Measurements from ENCODE around the gene TRABD2A. TPM values are rescaled to one million over a fixed set of nuclear protein-coding genes. Genes with fewer than 3 reads are reported as not detected.

TRABD2A gene
- total and polyA plus RNA-seq, 9 of the 15 experiments (the other 6 are each of a cell fraction or from before 2014, with no cell fraction given), result 0.07 to 0.45 (median 0.25) TPM

- in situ Hi-C loops (cut with MboI), result no loop called here
- CTCF ChIA-PET (ENCODE audit: low intra/inter-chr PET ratio), result no interaction called here
- Histone ChIP-seq H2AFZ (ENCODE audit: low read depth, low read length) (no peak overlapping the region), H3K4me1 (replicated peaks in 1 of 2; ENCODE audit: control insufficient read depth in 2 of 2, insufficient read depth in 2 of 2, low read length in 2 of 2) (peaks cover 0 to 8% of the 10 kb centered on the region in 2 experiments; a peak in 3 of 5 replicates), H3K9me1 (ENCODE audit: control insufficient read depth, insufficient read depth, low read length) (no peaks in the 10 kb centered on the region), H3K4me3 (no peak overlapping the region), H4K20me1 (replicated peaks; ENCODE audit: control insufficient read depth, insufficient read depth, low read length) (no peaks in the 10 kb centered on the region), H3K4me2 (ENCODE audit: insufficient read depth, low read length) (no peak overlapping the region), H3K27ac (ENCODE audit: extremely low read depth, low read depth, low read length) (no peak overlapping the region), H3K36me3 (ENCODE audit: control insufficient read depth, insufficient read depth, low read length) (no peaks in the 10 kb centered on the region), H3K9me3 (replicated peaks; ENCODE audit: control insufficient read depth, insufficient read depth, low read depth, low read length) (no peaks in the 10 kb centered on the region), H3K27me3 (ENCODE audit: control insufficient read depth in 2 of 2, insufficient read depth in 2 of 2, low read length in 2 of 2) (no peaks in the 10 kb centered on the region), H3K9ac (ENCODE audit: insufficient read depth in 1 of 2, low read depth in 2 of 2, low read length in 2 of 2) (no peak overlapping the region), H3K79me2 (ENCODE audit: control insufficient read depth, insufficient read depth, low read length) (no peaks in the 10 kb centered on the region)
- intact Hi-C loops (cut with micrococcal nuclease), result no loop called here
- BruUV-seq (replicated peaks), result no TSS peak
- POLR2A ChIA-PET, result no interaction called here
- 52% methylated on average over 2 of the region's 2 CpGs for WGBS (ENCODE audit: insufficient coverage, low coverage, missing lambda C conversion rate)
- no peak for DNase-seq (ENCODE audit: extremely low read depth in 1 of 4, low spot score in 3 of 4)
- ATAC-seq, result no peak
- no peak for FAIRE-seq
- TF ChIP-seq ZFP91 (CRISPR knock-in tag; IDR thresholded peaks at IDR 0.05) (no peak), HDGF (IDR thresholded peaks at IDR 0.05) (no peak), RCOR1 (IDR thresholded peaks at IDR 0.05; ENCODE audit: borderline replicate concordance in 1 of 2, low read depth in 2 of 2, low read length in 2 of 2) (no peak), RAD21 (CRISPR knock-in tag; conservative IDR thresholded peaks at IDR 0.05 in 1 of 2, IDR thresholded peaks at IDR 0.05 in 1 of 2) (no peak), U2AF1 (optimal IDR thresholded peaks at IDR 0.05; ENCODE audit: low read depth, low read length) (no peak), POLR2A (conservative IDR thresholded peaks at IDR 0.05) (no peak), IFI16 (CRISPR knock-in tag; IDR thresholded peaks at IDR 0.05) (no peak), ZNF696 (CRISPR knock-in tag; conservative IDR thresholded peaks at IDR 0.05) (no peak), SIN3A (IDR thresholded peaks at IDR 0.05; ENCODE audit: borderline replicate concordance in 2 of 2, control insufficient read depth in 1 of 2, low read depth in 2 of 2, low read length in 2 of 2) (no peak), ZNF354B (CRISPR knock-in tag; IDR thresholded peaks at IDR 0.05) (no peak), ZBTB40 (IDR thresholded peaks at IDR 0.05) (no peak), ZBTB40 (CRISPR knock-in tag; IDR thresholded peaks at IDR 0.05) (no peak), ZFP36 (IDR thresholded peaks at IDR 0.05; ENCODE audit: low read depth, low read length, partially characterized antibody) (no peak), ZNF408 (CRISPR knock-in tag; IDR thresholded peaks at IDR 0.05; ENCODE audit: low read depth) (no peak)
Observed at GRCh38 chr2:84896567-84896966, 15.7 kb upstream of the TRABD2A start.
